HepG2 (cell line): Measurements from ENCODE around the gene APEX1. TPM values are rescaled to one million over a fixed set of nuclear protein-coding genes. Genes with fewer than 3 reads are reported as not detected.
A peak's percentile ranks its signal among the peaks of the same experiment; 100 is the strongest.

Experiments used
- ATAD3A ChIP-seq: sonication (generic); formaldehyde crosslinking; IDR thresholded peaks from 2 replicates; pipeline ENCODE4 v1.4.0; 2020; ENCODE audit warnings: missing genetic modification reagents
- CC2D1A ChIP-seq: sonication (generic); formaldehyde crosslinking; IDR thresholded peaks from 2 replicates; pipeline ENCODE4 v1.8.1; 2023; ENCODE audit warnings: mild to moderate bottlenecking, missing genetic modification reagents
- EEA1 ChIP-seq: sonication (generic); formaldehyde crosslinking; IDR thresholded peaks from 2 replicates; pipeline ENCODE4 v1.5.1; 2020; ENCODE audit warnings: mild to moderate bottlenecking, missing genetic modification reagents, borderline replicate concordance
- EHMT2 ChIP-seq: fragments of 200-600 bp; sonication (generic); IDR thresholded peaks from 2 replicates; pipeline ENCODE4 v1.7.0; 2017; ENCODE audit warnings: antibody characterized with exemption, low read depth, low read length, borderline replicate concordance
- ETV5 ChIP-seq: IDR thresholded peaks from 2 replicates; pipeline ENCODE4 v1.6.1; 2018; ENCODE audit warnings: missing biosample characterization, missing genetic modification reagents, inconsistent platforms, borderline replicate concordance
- FOSL2 ChIP-seq: sonication (generic); formaldehyde crosslinking; IDR thresholded peaks from 2 replicates; pipeline ENCODE4 v1.4.0; 2020; ENCODE audit warnings: missing genetic modification reagents
- FOXJ3 ChIP-seq: sonication (generic); formaldehyde crosslinking; IDR thresholded peaks from 2 replicates; pipeline ENCODE4 v1.4.0; 2020; ENCODE audit warnings: missing genetic modification reagents, mild to moderate bottlenecking, borderline replicate concordance
- FOXM1 ChIP-seq: sonication (generic); formaldehyde crosslinking; IDR thresholded peaks from 2 replicates; pipeline ENCODE4 v1.5.0; 2020; ENCODE audit warnings: missing genetic modification reagents
- HNRNPH1 ChIP-seq: fragments of 200-400 bp; formaldehyde crosslinking; optimal IDR thresholded peaks from 2 replicates; pipeline ENCODE3; 2017; ENCODE audit warnings: mild to moderate bottlenecking, low read depth, low read length
- JDP2 ChIP-seq: sonication (generic); formaldehyde crosslinking; IDR thresholded peaks from 2 replicates; pipeline ENCODE4 v1.8.1; 2022; ENCODE audit warnings: missing genetic modification reagents, borderline replicate concordance
- KDM5A ChIP-seq: fragments of 200-600 bp; sonication (generic); IDR thresholded peaks from 2 replicates; pipeline ENCODE4 v1.7.0; 2018; ENCODE audit warnings: antibody characterized with exemption, mild to moderate bottlenecking, low read length, borderline replicate concordance
- KLF12 ChIP-seq: sonication (generic); formaldehyde crosslinking; IDR thresholded peaks from 2 replicates; pipeline ENCODE4 v1.4.0; 2020; ENCODE audit warnings: missing genetic modification reagents, borderline replicate concordance
- POLR2G ChIP-seq: fragments of 200-400 bp; formaldehyde crosslinking; IDR thresholded peaks from 2 replicates; pipeline ENCODE4 v1.6.1; 2018; ENCODE audit warnings: mild to moderate bottlenecking, low read depth, low read length, moderate library complexity
- PTBP1 ChIP-seq: fragments of 200-400 bp; formaldehyde crosslinking; IDR thresholded peaks from 2 replicates; pipeline ENCODE4 v1.6.1; 2018; ENCODE audit warnings: low read length, low read depth; ENCODE audit not compliant: poor library complexity, severe bottlenecking
- RAD21 ChIP-seq: fragments of 450-650 bp; formaldehyde crosslinking; IDR thresholded peaks from 2 replicates; pipeline ENCODE4 v1.5.0; 2020; ENCODE audit warnings: mild to moderate bottlenecking
- SALL2 ChIP-seq: sonication (generic); formaldehyde crosslinking; IDR thresholded peaks from 2 replicates; pipeline ENCODE4 v1.8.1; 2023; ENCODE audit warnings: mild to moderate bottlenecking, missing genetic modification reagents, inconsistent platforms
- SATB2 ChIP-seq: sonication (generic); formaldehyde crosslinking; IDR thresholded peaks from 2 replicates; pipeline ENCODE4 v1.5.0; 2020; ENCODE audit warnings: missing genetic modification reagents
- XRCC5 ChIP-seq: fragments of 200-400 bp; formaldehyde crosslinking; optimal IDR thresholded peaks from 2 replicates; pipeline ENCODE3; 2017; ENCODE audit warnings: mild to moderate bottlenecking, low read length
- ZNF468 ChIP-seq: sonication (generic); formaldehyde crosslinking; IDR thresholded peaks from 2 replicates; pipeline ENCODE4 v1.8.0; 2022; ENCODE audit warnings: mild to moderate bottlenecking, moderate library complexity, missing genetic modification reagents
- ZNF841 ChIP-seq: sonication (generic); formaldehyde crosslinking; IDR thresholded peaks from 2 replicates; pipeline ENCODE4 v1.8.1; 2023; ENCODE audit warnings: missing genetic modification reagents, borderline replicate concordance
- ZSCAN25 ChIP-seq: sonication (generic); formaldehyde crosslinking; IDR thresholded peaks from 2 replicates; pipeline ENCODE4 v1.8.0; 2022; ENCODE audit warnings: mild to moderate bottlenecking, missing genetic modification reagents
- polyA plus RNA-seq, 8 experiments: library from polyadenylated mRNA; depleted of rRNA in 3 of 8; stranded (reverse) in 7 of 8; unstranded in 1 of 8; fragments of >200 nt; fragmentation: Illumina TruSeq in 4 of 8; extraction: Trizol in 4 of 8; gene quantifications; 2 replicates each; pipeline versions ENCODE4 v1.2.1 to v1.2.3, GENCODE V29; 2011 to 2016; ENCODE audit warnings: low read depth in 4 of 8, missing spikeins in 1 of 8, mixed read lengths in 1 of 8; ENCODE audit not compliant: insufficient read depth in 1 of 8
- total RNA-seq, 5 experiments: library from RNA; depleted of rRNA; stranded (reverse); fragments of >200 nt; fragmentation: Illumina TruSeq; extraction: Trizol; gene quantifications; 2 replicates each; pipeline ENCODE4 v1.2.3, GENCODE V29; 2016; ENCODE audit warnings: low read depth in 1 of 5
- TF ChIP-seq, protein P1 (sequence below): sonication (generic); formaldehyde crosslinking; IDR thresholded peaks from 2 replicates; pipeline ENCODE4 v1.5.0; 2020; ENCODE audit warnings: missing genetic modification reagents
- TF ChIP-seq, protein P2 (sequence below): IDR thresholded peaks from 2 replicates; pipeline ENCODE4 v1.6.1; 2016
- TF ChIP-seq, protein P3 (sequence below): sonication (generic); formaldehyde crosslinking; IDR thresholded peaks from 2 replicates; pipeline ENCODE4 v1.8.0; 2022; ENCODE audit warnings: missing genetic modification reagents, low read depth, mild to moderate bottlenecking, borderline replicate concordance
- TF ChIP-seq, protein P4 (sequence below): sonication (generic); formaldehyde crosslinking; IDR thresholded peaks from 2 replicates; pipeline ENCODE4 v1.4.0; 2020; ENCODE audit warnings: missing genetic modification reagents, borderline replicate concordance
- TF ChIP-seq, protein P5 (sequence below): sonication (generic); formaldehyde crosslinking; IDR thresholded peaks from 2 replicates; pipeline ENCODE4 v1.8.0; 2023; ENCODE audit warnings: mild to moderate bottlenecking, missing genetic modification reagents

APEX1 gene
- total and polyA plus RNA-seq, 2 of the 13 experiments (the other 11 are each of a cell fraction or from before 2014, with no cell fraction given): 171 to 405 TPM

DNA sequence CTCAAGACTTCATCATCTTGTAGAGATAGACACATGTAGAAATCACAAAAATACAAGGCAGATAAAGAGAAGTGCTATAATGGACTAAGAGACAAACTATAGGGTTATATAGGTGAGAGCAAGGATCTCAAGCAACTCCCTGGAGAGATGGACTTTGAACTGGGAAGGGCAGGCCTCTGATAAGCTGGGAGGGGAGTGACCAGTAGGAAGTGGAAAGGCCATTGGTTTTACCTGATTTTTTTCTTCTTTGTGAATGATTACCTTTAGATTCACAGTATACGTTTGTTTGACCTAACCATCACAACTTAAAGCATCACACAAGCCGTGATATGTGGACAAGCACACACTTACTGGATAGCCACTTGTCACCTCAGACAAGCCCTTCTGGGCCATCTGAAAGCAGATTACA lies 36.5 kb upstream of the APEX1 start (continued):
- TF ChIP-seq, protein P1, sequence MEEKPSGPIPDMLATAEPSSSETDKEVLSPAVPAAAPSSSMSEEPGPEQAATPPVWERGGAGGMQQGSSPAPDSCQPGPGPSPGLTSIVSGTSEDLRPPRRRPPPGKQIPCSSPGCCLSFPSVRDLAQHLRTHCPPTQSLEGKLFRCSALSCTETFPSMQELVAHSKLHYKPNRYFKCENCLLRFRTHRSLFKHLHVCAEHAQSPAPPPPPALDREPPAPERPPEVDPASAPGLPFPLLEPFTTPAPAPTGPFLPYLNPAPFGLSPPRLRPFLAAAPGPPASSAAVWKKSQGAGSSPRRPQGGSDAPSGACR: no peak
- TF ChIP-seq FOSL2 (CRISPR knock-in tag): peak; percentile 5; the same call in 1 of the 2 replicates
- no peak for TF ChIP-seq ZNF841 (CRISPR knock-in tag)
- no peak for TF ChIP-seq ZSCAN25 (CRISPR knock-in tag)
- TF ChIP-seq, protein P2, sequence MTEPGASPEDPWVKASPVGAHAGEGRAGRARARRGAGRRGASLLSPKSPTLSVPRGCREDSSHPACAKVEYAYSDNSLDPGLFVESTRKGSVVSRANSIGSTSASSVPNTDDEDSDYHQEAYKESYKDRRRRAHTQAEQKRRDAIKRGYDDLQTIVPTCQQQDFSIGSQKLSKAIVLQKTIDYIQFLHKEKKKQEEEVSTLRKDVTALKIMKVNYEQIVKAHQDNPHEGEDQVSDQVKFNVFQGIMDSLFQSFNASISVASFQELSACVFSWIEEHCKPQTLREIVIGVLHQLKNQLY (CRISPR knock-in tag): no peak
- TF ChIP-seq PTBP1: no peak
- TF ChIP-seq KDM5A: no peak
- TF ChIP-seq SALL2: no peak
- TF ChIP-seq EEA1 (CRISPR knock-in tag): no peak
- no peak for TF ChIP-seq KLF12 (CRISPR knock-in tag)
- no peak for TF ChIP-seq CC2D1A (CRISPR knock-in tag)
- TF ChIP-seq FOXJ3 (CRISPR knock-in tag): no peak
- no peak for TF ChIP-seq JDP2 (CRISPR knock-in tag)
- TF ChIP-seq POLR2G: 0 out of 2 replicates have a peak, but pooled peaks have one; percentile 27
- TF ChIP-seq ETV5 (CRISPR knock-in tag): peak; percentile 36; the same call in 1 of the 2 replicates
- TF ChIP-seq XRCC5: peak; percentile 3
- TF ChIP-seq SATB2 (CRISPR knock-in tag): no peak
- no peak for TF ChIP-seq ATAD3A (CRISPR knock-in tag)
- TF ChIP-seq HNRNPH1: no peak
- TF ChIP-seq, protein P3, sequence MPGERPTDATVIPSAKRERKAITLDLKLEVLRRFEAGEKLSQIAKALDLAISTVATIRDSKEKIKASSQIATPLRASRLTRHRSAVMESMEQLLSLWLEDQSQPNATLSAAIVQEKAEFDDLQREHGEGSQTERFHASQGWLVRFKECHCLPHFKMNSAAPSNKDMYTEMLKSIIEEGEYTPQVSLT (CRISPR knock-in tag): no peak
- TF ChIP-seq, protein P4, sequence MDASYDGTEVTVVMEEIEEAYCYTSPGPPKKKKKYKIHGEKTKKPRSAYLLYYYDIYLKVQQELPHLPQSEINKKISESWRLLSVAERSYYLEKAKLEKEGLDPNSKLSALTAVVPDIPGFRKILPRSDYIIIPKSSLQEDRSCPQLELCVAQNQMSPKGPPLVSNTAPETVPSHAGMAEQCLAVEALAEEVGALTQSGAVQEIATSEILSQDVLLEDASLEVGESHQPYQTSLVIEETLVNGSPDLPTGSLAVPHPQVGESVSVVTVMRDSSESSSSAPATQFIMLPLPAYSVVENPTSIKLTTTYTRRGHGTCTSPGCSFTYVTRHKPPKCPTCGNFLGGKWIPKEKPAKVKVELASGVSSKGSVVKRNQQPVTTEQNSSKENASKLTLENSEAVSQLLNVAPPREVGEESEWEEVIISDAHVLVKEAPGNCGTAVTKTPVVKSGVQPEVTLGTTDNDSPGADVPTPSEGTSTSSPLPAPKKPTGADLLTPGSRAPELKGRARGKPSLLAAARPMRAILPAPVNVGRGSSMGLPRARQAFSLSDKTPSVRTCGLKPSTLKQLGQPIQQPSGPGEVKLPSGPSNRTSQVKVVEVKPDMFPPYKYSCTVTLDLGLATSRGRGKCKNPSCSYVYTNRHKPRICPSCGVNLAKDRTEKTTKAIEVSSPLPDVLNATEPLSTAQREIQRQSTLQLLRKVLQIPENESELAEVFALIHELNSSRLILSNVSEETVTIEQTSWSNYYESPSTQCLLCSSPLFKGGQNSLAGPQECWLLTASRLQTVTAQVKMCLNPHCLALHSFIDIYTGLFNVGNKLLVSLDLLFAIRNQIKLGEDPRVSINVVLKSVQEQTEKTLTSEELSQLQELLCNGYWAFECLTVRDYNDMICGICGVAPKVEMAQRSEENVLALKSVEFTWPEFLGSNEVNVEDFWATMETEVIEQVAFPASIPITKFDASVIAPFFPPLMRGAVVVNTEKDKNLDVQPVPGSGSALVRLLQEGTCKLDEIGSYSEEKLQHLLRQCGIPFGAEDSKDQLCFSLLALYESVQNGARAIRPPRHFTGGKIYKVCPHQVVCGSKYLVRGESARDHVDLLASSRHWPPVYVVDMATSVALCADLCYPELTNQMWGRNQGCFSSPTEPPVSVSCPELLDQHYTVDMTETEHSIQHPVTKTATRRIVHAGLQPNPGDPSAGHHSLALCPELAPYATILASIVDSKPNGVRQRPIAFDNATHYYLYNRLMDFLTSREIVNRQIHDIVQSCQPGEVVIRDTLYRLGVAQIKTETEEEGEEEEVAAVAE: no peak
- no peak for TF ChIP-seq RAD21 (CRISPR knock-in tag)
- TF ChIP-seq FOXM1 (CRISPR knock-in tag): no peak
- TF ChIP-seq ZNF468: no peak
- TF ChIP-seq, protein P5, sequence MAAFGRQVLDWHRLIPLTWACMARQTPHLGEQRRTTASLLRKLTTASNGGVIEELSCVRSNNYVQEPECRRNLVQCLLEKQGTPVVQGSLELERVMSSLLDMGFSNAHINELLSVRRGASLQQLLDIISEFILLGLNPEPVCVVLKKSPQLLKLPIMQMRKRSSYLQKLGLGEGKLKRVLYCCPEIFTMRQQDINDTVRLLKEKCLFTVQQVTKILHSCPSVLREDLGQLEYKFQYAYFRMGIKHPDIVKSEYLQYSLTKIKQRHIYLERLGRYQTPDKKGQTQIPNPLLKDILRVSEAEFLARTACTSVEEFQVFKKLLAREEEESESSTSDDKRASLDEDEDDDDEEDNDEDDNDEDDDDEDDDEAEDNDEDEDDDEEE (CRISPR knock-in tag): no peak
- TF ChIP-seq EHMT2: peak; percentile 82
